ENCODE measurements around the gene PRR29. TPM values are rescaled to one million over a fixed set of nuclear protein-coding genes. Genes with fewer than 3 reads are reported as not detected.

The PRR29 gene
- total RNA-seq, 1 experiment from 2014 or later: 0.85 TPM

DNA sequence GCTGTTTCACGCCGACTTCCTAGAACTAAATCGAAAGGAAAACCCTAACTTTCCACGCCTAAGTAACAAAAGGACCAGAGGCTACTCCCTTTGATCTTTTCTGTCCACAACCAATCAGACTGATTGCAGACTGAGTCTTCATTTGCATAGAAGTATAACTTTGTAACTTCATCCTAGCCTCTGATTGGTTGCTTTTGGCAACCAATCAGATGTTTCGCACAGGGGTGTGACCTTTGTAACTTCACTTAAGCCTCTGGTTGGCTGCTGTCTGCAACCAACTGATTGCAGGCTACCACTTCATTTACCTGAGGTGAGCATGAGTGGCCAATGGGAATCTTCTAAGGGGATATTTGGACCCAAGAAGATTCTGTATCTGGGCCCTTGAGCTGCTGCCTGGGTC lies 39.7 kb downstream of the PRR29 start:
- H3K9me3 Mint-ChIP-seq: no peaks in the 10 kb centered on the region
- CTCF ChIA-PET: interaction anchor here (1.3 to 2.2 kb wide), 3 partner anchors 9 to 96 kb away, joined by 5 to 30 read pairs (median 13); no protein-coding TSS in a partner anchor
- no peaks in the 10 kb centered on the region for H3K27me3 Mint-ChIP-seq (ENCODE audit: low read depth)
- no peak for DNase-seq (ENCODE audit: low spot score)
- 0 out of 2 replicates have a peak, but pooled peaks cover 3% of the 10 kb centered on the region for H3K4me1 Mint-ChIP-seq
- no peak overlapping the region for H3K27ac Mint-ChIP-seq
- TF ChIP-seq NFYB (CRISPR knock-in tag; conservative IDR thresholded peaks at IDR 0.05; ENCODE audit: low read depth): no peak
- TF ChIP-seq FOXJ3 (CRISPR knock-in tag; IDR thresholded peaks at IDR 0.05; ENCODE audit: borderline replicate concordance): no peak
- no peak for TF ChIP-seq NR1H2 (CRISPR knock-in tag; IDR thresholded peaks at IDR 0.05)
- TF ChIP-seq, protein P1, sequence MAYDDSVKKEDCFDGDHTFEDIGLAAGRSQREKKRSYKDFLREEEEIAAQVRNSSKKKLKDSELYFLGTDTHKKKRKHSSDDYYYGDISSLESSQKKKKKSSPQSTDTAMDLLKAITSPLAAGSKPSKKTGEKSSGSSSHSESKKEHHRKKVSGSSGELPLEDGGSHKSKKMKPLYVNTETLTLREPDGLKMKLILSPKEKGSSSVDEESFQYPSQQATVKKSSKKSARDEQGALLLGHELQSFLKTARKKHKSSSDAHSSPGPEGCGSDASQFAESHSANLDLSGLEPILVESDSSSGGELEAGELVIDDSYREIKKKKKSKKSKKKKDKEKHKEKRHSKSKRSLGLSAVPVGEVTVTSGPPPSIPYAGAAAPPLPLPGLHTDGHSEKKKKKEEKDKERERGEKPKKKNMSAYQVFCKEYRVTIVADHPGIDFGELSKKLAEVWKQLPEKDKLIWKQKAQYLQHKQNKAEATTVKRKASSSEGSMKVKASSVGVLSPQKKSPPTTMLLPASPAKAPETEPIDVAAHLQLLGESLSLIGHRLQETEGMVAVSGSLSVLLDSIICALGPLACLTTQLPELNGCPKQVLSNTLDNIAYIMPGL (CRISPR knock-in tag; IDR thresholded peaks at IDR 0.05): no peak
- no peak for TF ChIP-seq SMAD4 (CRISPR knock-in tag; IDR thresholded peaks at IDR 0.05)
- TF ChIP-seq, protein P2, sequence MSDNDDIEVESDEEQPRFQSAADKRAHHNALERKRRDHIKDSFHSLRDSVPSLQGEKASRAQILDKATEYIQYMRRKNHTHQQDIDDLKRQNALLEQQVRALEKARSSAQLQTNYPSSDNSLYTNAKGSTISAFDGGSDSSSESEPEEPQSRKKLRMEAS (CRISPR knock-in tag; IDR thresholded peaks at IDR 0.05): no peak
- TF ChIP-seq, protein P3, sequence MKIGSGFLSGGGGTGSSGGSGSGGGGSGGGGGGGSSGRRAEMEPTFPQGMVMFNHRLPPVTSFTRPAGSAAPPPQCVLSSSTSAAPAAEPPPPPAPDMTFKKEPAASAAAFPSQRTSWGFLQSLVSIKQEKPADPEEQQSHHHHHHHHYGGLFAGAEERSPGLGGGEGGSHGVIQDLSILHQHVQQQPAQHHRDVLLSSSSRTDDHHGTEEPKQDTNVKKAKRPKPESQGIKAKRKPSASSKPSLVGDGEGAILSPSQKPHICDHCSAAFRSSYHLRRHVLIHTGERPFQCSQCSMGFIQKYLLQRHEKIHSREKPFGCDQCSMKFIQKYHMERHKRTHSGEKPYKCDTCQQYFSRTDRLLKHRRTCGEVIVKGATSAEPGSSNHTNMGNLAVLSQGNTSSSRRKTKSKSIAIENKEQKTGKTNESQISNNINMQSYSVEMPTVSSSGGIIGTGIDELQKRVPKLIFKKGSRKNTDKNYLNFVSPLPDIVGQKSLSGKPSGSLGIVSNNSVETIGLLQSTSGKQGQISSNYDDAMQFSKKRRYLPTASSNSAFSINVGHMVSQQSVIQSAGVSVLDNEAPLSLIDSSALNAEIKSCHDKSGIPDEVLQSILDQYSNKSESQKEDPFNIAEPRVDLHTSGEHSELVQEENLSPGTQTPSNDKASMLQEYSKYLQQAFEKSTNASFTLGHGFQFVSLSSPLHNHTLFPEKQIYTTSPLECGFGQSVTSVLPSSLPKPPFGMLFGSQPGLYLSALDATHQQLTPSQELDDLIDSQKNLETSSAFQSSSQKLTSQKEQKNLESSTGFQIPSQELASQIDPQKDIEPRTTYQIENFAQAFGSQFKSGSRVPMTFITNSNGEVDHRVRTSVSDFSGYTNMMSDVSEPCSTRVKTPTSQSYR (CRISPR knock-in tag; IDR thresholded peaks at IDR 0.05): no peak
- no peak for TF ChIP-seq GABPB1 (CRISPR knock-in tag; IDR thresholded peaks at IDR 0.05)
- TF ChIP-seq CREM (CRISPR knock-in tag; IDR thresholded peaks at IDR 0.05): no peak
- TF ChIP-seq ZNF423 (CRISPR knock-in tag; IDR thresholded peaks at IDR 0.05): no peak
- TF ChIP-seq, protein P4, sequence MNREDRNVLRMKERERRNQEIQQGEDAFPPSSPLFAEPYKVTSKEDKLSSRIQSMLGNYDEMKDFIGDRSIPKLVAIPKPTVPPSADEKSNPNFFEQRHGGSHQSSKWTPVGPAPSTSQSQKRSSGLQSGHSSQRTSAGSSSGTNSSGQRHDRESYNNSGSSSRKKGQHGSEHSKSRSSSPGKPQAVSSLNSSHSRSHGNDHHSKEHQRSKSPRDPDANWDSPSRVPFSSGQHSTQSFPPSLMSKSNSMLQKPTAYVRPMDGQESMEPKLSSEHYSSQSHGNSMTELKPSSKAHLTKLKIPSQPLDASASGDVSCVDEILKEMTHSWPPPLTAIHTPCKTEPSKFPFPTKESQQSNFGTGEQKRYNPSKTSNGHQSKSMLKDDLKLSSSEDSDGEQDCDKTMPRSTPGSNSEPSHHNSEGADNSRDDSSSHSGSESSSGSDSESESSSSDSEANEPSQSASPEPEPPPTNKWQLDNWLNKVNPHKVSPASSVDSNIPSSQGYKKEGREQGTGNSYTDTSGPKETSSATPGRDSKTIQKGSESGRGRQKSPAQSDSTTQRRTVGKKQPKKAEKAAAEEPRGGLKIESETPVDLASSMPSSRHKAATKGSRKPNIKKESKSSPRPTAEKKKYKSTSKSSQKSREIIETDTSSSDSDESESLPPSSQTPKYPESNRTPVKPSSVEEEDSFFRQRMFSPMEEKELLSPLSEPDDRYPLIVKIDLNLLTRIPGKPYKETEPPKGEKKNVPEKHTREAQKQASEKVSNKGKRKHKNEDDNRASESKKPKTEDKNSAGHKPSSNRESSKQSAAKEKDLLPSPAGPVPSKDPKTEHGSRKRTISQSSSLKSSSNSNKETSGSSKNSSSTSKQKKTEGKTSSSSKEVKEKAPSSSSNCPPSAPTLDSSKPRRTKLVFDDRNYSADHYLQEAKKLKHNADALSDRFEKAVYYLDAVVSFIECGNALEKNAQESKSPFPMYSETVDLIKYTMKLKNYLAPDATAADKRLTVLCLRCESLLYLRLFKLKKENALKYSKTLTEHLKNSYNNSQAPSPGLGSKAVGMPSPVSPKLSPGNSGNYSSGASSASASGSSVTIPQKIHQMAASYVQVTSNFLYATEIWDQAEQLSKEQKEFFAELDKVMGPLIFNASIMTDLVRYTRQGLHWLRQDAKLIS (CRISPR knock-in tag; IDR thresholded peaks at IDR 0.05; ENCODE audit: borderline replicate concordance): no peak
- no peak for TF ChIP-seq ZNF416 (CRISPR knock-in tag; IDR thresholded peaks at IDR 0.05)
- TF ChIP-seq, protein P5, sequence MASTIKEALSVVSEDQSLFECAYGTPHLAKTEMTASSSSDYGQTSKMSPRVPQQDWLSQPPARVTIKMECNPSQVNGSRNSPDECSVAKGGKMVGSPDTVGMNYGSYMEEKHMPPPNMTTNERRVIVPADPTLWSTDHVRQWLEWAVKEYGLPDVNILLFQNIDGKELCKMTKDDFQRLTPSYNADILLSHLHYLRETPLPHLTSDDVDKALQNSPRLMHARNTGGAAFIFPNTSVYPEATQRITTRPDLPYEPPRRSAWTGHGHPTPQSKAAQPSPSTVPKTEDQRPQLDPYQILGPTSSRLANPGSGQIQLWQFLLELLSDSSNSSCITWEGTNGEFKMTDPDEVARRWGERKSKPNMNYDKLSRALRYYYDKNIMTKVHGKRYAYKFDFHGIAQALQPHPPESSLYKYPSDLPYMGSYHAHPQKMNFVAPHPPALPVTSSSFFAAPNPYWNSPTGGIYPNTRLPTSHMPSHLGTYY (CRISPR knock-in tag; IDR thresholded peaks at IDR 0.05): no peak
- no peak for TF ChIP-seq RELA (CRISPR knock-in tag; IDR thresholded peaks at IDR 0.05; ENCODE audit: borderline replicate concordance)
- no peak for TF ChIP-seq KAT7 (CRISPR knock-in tag; IDR thresholded peaks at IDR 0.05; ENCODE audit: borderline replicate concordance)
- TF ChIP-seq, protein P6, sequence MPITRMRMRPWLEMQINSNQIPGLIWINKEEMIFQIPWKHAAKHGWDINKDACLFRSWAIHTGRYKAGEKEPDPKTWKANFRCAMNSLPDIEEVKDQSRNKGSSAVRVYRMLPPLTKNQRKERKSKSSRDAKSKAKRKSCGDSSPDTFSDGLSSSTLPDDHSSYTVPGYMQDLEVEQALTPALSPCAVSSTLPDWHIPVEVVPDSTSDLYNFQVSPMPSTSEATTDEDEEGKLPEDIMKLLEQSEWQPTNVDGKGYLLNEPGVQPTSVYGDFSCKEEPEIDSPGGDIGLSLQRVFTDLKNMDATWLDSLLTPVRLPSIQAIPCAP (CRISPR knock-in tag; IDR thresholded peaks at IDR 0.05): no peak
- TF ChIP-seq, protein P7, sequence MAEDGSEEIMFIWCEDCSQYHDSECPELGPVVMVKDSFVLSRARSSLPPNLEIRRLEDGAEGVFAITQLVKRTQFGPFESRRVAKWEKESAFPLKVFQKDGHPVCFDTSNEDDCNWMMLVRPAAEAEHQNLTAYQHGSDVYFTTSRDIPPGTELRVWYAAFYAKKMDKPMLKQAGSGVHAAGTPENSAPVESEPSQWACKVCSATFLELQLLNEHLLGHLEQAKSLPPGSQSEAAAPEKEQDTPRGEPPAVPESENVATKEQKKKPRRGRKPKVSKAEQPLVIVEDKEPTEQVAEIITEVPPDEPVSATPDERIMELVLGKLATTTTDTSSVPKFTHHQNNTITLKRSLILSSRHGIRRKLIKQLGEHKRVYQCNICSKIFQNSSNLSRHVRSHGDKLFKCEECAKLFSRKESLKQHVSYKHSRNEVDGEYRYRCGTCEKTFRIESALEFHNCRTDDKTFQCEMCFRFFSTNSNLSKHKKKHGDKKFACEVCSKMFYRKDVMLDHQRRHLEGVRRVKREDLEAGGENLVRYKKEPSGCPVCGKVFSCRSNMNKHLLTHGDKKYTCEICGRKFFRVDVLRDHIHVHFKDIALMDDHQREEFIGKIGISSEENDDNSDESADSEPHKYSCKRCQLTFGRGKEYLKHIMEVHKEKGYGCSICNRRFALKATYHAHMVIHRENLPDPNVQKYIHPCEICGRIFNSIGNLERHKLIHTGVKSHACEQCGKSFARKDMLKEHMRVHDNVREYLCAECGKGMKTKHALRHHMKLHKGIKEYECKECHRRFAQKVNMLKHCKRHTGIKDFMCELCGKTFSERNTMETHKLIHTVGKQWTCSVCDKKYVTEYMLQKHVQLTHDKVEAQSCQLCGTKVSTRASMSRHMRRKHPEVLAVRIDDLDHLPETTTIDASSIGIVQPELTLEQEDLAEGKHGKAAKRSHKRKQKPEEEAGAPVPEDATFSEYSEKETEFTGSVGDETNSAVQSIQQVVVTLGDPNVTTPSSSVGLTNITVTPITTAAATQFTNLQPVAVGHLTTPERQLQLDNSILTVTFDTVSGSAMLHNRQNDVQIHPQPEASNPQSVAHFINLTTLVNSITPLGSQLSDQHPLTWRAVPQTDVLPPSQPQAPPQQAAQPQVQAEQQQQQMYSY (CRISPR knock-in tag; IDR thresholded peaks at IDR 0.05): no peak
- TF ChIP-seq, protein P8, sequence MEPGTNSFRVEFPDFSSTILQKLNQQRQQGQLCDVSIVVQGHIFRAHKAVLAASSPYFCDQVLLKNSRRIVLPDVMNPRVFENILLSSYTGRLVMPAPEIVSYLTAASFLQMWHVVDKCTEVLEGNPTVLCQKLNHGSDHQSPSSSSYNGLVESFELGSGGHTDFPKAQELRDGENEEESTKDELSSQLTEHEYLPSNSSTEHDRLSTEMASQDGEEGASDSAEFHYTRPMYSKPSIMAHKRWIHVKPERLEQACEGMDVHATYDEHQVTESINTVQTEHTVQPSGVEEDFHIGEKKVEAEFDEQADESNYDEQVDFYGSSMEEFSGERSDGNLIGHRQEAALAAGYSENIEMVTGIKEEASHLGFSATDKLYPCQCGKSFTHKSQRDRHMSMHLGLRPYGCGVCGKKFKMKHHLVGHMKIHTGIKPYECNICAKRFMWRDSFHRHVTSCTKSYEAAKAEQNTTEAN (CRISPR knock-in tag; IDR thresholded peaks at IDR 0.05): no peak
- no peak for ATAC-seq
- POLR2A ChIA-PET: no interaction called here
- H3K4me3 Mint-ChIP-seq: no peak overlapping the region
- no peaks in the 10 kb centered on the region for H3K36me3 Mint-ChIP-seq

All from WTC11 (cell line).